ENCODE results near the gene GLMN.

GLMN gene, protein sequence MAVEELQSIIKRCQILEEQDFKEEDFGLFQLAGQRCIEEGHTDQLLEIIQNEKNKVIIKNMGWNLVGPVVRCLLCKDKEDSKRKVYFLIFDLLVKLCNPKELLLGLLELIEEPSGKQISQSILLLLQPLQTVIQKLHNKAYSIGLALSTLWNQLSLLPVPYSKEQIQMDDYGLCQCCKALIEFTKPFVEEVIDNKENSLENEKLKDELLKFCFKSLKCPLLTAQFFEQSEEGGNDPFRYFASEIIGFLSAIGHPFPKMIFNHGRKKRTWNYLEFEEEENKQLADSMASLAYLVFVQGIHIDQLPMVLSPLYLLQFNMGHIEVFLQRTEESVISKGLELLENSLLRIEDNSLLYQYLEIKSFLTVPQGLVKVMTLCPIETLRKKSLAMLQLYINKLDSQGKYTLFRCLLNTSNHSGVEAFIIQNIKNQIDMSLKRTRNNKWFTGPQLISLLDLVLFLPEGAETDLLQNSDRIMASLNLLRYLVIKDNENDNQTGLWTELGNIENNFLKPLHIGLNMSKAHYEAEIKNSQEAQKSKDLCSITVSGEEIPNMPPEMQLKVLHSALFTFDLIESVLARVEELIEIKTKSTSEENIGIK

DNA sequence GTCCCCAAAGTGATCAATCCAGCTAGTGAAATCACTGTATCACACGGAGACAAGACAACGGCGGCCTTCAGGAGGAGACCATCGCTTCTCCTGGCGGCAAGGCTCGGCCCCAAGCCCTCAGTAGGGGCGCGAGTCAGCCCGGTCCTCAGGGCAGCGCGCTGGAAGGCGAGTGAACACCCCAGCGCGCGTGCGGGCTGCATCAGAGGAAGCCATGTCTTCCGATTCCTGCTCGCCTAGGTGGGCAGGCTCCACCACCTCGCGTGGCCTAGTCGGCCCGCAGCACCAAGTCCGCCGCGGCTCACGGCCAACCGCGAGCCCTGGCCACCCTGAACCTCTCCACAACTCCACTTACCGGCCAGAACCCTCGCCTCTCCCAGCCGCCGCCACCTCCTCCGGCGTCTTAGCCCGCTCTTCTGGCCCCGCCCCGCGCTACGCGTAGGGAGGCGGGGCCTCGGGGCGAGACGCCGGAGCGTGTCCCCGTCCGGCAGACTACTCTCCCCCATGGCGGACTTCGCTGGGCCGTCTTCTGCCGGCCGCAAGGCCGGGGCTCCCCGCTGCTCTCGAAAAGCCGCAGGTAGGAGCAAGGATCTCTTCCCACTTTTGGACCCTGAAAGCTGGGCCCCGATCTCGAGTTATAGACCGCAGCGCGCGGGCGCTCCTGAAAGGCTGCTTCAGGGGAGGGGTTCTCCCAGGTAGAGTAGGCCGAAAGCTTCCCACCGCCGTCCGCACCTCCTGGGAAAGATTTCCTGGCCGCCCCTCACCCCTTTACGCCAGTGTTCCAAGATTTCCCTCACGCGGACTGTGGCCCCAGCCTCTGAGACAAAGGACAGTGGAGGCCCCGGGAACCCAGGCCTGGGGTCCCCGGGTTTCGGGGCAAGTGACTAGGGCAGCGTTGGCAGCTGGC lies at the start of gene GLMN, which contains the start of gene RPAP2:
GLMN (minus strand) TSS at position 415 of the 904 bp plus-strand sequence. CDS start 988 bp downstream, outside the sequence.
RPAP2 (plus strand) TSS at position 487 of the 904 bp plus-strand sequence; CDS start at position 502, 15 bp downstream.
- peak; percentile 84 to 88 for DNase-seq

DNA sequence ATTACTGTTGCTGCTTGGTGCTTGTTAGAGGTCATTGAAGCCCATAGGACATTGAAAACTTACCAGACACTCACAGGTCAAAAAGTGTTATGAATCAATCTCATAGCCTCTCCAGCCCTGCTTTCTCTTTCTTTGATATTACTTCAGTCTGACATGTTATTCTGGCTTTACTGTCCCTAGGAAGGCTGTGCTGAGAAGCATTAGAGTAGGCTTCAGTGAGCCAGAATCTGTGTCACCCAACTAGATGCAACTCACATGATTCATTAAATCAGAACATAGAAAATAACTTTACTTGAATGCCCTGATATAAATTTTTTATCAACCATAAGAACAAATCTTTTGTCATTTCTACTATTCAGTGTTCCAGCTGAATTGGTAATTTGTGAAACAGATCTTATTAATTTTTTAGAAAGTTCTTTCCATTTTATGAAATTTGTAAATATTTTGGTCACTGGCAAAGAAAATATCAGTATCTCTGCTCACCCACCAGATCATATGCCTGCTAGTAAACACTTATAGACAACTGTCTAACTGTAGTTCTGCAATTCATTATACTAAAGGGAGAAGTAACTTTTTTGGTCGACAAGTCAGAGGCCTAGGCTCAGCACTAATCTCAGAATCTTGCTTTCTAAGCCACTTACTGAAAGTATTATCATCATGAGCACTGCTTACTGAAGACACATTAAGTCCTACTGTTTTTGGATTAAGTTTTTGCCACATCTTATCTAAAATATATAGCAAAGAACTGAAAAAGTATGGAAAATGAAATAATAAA lies 48.3 kb upstream of the GLMN start:
- DNase-seq, result no peak

DNA sequence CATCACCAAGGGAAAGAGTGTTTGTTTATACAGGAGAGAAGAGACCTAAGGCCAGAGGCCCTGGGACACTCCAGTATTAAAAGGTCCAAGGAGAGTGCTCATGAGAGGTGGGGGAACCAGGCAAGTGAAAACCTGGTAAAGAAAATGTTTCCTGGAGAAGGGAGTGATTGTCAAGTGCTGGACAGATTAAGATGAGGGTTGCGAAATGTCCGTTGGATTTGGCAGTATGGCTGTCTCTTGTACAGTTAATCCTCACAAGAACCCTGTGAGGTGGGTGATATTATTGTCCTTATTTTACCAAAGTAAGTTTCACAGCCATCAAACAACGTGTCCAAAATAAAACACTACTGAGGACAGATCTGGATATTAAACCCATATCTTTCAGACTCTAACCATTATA lies 44.3 kb upstream of the GLMN start:
- no peak for DNase-seq

DNA sequence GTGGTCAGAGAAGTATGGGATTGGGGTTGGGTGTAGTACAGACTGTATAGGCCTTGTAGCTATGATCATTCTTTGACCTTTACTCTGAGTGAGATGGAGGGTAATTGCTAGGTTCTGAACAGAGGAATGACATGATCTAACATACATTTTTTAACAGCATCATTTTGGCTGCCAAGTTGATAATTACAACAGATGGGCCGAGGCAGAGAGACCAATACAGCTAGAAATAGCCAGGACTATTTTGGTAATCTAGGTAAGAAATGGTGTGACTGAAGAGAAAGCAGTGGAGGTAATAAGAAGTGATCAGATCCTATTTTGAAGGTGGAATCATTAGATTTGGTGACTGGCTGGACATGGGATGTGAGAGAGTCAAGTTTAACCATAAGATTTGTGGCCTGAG lies 43.6 kb upstream of the GLMN start:
- DNase-seq, result no peak

DNA sequence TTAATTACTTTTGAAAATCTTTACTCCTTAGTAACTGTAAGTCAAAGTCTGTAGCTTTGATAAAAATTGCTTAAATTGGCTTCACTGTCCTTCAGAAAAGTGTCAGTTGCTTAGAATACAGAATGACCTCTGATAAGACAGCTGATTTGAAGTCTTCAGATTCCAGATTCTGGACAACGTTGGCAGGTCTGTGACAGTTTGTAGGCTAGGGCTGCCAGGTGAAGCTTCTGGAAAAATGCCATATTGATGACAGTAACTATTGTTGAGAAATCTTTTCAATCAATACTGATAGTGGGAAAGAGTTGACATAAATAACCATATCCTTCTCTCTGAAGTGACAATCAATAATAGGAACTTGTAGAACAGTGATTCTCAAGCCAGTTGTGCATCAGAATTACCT lies 41.4 kb upstream of the GLMN start:
- DNase-seq, result no peak

DNA sequence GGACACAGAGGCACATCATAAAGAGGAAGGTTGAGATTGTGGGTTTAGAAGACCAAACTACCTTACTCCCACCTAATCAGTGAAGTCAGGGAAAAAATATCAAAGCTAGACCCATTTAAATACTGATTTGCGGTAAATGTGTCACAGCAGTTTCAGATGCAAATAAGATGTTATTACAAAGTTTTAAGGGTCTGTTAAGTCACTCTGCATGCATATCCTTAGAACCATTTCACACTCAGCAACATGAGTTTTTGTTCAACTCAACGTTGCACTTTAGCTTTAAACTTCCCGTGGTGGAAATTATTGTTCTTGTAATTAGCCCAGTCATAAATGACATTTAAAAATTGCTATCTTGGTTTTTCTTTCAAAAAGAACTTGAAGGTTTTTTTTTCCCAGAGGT lies 34.9 kb upstream of the GLMN start:
- DNase-seq, result no peak

DNA sequence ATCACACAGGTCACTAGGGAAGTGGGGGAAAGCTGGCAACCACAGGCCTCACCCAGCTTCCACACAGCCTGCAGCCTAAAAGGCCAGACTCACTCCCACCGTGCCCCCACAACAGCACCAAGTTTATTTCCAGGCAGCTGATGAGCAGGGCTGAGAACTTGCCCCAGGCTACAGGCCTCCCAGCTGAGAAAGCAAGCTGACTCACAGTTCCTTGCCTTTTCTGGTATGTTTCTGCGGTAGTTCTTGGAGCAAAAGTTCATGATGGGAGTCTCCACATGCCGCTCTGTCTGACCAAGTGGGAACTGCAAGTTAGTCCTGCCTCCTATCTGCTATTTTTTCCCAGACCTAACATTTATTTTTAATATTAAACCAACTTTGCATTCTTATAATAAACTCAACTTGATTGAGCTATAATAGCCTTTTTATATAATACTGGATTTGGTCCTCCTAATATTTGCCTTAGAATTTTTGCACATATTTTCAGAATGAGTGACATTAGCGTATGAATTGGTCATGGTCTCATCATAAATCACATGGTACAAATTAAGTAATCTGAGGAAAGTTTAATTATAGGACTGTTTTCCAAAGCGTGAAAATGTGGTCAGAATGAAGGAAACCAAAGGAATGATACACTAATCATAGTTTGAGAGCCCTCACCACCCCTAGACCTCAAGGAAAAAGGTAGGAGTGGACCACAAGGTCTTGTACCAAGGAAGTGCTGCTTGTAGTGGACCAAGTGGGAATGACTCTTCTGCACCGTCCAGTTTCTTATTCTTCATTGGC lies 30.8 kb upstream of the GLMN start:
- no peak for DNase-seq

DNA sequence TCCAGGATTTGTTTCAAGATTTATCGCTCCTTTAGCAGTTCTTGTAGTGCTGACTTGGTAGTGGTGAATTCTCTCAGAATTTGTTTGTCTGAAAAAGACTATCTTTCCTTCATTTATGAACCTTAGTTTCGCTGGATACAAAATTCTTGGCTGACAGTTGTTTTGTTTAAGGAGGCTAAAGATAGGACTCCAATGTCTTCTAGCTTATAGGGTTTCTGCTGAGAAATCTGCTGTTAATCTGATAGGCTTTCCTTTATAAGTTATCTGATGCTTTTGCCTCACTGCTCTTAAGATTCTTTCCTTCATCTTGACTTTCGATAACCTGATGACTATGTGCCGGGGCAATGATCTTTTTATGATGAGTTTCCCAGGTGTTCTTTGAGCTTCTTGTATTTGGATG lies 29.0 kb upstream of the GLMN start:
- DNase-seq, result no peak

DNA sequence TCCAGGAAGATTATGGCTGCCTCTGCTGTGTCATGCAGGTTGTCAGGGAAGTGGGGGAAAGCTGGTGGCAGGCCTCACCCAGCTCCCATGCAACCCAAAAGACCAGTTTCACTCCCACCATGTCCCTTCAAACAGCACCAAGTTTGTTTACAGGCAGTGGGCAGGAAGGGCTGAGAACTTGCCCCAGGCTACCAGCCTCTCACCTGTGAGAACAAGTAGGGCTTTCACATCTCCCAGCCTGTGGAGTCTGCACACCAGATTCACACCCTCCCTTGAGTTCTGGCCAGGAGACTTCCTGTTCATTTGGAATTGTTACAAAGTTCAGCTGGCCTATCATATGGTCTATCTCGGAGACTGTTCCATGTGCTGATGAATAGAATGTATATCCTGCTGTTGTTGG lies 27.9 kb upstream of the GLMN start:
- no peak for DNase-seq

DNA sequence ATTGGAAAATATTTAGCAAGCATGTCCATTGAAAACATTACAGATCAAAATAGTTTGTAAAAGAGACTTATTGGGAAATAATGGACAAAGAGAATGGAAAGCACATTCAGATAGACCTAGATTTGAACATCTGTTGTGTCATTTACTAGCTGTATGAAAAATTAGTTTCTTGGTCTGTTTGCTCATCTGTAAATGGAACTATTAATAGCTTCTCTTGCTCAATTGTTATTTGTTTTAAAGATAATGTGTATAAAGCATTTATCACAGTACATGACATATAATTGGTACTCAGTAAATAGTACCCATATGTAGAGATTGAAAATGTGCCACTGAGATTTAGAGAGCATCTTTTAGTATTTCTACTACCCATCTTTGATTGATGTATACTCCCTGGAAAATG lies 26.0 kb upstream of the GLMN start:
- no peak for DNase-seq

DNA sequence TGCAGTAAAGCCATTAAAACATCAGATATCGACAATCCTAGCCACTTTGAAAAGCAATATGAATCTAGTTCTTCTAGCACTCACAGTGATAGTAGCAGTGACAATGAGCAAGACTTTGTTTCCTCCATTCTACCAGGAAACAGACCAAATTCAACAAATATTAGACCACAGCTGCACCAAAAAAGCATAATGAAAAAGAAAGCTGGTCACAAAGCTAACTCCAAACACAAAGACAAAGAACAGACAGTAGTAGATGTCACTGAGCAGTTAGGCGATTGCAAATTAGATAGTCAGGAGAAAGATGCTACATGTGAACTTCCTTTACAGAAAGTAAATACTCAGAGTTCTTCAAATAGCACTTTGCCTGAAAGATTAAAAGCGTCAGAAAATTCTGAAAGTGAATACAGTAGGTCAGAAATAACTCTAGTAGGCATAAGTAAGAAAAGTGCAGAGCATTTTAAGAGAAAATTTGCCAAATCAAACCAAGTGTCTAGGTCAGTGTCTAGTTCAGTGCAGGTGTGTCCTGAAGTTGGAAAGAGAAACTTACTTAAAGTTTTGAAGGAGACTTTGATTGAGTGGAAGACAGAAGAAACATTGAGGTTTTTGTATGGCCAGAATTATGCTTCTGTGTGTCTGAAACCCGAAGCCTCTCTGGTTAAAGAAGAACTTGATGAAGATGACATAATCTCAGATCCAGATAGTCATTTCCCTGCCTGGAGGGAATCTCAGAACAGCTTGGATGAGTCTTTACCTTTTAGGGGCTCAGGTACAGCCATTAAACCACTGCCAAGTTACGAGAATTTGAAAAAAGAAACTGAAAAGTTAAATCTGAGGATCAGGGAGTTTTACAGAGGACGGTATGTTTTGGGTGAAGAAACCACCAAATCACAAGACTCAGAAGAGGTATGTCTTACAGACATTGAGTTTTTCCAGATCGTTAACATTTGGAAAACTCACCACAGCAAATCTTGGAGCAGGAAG lies 25.0 kb upstream of the GLMN start:
- DNase-seq, result no peak

DNA sequence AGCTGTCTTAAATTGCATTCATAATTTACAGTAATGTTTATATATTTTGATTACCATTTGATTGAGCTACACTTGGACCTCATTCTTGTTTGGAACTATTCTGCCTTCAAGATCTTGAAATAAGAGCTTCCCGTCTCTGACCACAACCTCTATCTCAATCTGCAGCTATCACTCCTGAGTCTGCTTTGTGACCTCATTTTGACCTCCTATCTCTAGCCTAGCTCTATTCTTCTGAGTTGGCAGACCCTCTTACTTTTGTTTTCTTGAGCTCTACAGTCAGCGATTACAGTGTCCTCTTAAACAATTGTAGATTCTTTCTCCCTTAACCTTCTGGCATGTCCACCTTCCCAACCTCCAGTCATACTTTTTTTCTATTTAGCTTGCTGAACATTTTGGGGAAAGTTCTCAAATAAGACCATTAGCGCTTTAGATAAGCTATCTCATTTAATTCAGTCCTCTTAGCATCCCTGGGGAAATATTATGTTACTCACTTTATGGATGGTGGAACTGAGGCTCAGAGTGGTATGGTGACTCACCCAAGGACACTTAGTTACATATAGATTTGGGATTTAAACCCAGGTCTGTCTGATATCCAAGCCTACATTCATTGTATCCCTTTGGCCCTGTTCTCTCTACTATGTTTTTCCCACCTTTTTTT lies 19.2 kb upstream of the GLMN start:
- DNase-seq, result no peak

DNA sequence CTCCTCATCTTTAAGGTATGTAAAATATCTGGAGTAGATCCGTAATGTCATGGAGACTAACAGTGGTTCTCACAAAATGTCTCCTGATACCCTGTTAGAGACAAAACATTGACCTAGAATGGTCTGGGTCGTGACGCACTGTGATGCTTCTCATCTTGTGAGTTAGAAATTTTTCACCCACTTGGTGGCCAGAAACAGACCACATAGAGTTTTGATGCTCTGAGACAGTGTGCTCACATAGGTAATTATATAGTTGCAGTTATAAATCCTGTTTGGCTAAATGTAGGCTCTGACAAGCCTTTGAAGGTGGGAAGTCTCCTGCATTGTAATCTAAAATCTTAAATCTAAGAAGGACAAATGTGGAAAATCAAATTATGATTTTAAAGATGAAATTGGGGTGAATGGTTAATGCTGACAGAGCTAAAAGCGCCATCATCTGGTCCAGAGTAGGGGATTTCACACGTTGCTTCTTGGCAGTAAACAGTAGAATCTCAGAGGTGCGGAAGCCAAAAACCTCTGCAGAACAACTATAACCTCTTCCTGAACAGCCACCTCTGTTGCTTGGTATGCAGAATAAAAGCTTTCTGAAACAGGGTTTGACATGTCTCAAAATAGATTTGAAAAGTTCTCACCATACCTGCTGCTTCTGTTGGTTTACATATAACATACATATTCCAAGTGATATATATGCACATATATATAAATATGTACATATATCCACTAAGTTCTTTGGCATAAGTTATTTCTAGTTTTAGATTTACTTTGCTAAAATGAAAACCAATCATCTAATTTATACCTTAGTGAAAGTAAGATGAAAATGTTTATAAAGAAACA lies 17.2 kb upstream of the GLMN start:
- peak; percentile 43 to 60 for DNase-seq

DNA sequence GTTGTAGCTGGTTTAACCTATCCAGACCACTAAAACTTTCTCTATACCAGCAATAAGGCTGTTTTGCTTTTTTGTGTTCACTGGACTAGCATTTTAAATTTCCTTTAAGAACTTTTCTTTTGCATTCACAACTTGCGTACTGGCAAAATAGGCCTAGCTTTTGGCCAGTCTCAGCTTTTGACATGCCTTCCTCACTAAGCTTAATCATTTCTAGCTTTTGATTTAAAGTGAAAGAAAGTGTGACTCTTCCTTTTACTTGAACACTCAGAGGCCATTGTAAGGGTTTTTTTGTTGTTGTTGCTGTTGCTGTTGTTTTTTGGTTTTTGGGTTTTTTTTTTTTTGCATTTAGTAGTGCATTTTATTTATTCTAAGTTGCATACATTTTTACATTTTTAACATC lies 15.2 kb upstream of the GLMN start:
- DNase-seq, result no peak

DNA sequence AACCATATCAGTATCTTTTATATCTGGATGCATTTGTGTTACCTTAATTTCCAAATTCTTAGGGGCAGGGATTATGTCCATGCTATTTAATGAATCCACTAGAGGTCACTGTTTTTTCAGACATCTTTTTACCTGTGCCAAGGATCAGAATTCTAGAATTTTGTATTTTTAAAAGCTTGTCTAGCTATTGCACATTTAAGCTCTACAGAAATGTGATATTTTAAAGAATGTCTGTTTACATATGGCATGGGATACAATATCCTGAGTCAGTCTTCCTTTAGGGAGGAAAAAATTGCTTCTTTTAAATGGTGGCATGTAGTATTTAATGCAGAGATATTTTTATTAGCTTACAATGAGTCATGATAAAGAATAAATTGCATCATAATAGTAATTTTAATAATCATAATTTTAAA lies 11.4 kb upstream of the GLMN start:
- no peak for DNase-seq

DNA sequence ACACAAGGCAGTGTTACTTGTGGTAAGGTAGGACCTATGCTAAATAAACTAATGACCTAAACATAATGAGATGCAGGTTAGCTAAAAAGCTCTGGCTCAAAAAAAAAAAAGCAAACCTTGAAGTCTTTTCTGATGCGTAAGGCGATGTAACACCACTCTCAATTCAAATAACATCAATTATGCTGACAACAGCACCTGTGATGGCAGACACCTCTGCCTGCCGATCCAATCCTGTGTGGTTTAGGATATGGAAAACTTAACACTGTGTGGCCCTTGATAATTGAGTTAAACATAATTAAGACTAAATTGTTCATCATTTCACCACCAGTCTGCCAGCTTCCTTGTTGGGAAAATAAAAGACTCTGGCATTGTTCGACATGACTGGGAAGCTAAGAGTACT lies 9.2 kb upstream of the GLMN start:
- no peak for DNase-seq

DNA sequence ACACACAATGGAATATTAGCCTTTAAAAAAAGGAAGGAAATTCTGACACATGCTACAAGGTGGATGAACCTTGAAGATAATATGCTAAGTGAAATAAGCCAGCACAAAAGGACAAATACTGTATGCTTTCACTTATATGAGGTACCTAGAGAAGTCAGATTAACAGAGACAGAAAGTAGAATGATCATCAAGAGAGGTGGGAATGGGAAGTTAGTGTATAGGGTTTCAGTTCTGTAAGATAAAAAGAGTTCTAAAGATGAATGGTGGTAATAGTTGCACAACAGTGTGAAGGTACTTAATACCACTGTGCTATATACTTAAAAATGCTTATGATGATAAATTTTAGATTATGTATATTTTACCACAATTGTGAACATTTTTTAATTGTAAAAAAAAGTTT lies 7.2 kb upstream of the GLMN start:
- no peak for DNase-seq

DNA sequence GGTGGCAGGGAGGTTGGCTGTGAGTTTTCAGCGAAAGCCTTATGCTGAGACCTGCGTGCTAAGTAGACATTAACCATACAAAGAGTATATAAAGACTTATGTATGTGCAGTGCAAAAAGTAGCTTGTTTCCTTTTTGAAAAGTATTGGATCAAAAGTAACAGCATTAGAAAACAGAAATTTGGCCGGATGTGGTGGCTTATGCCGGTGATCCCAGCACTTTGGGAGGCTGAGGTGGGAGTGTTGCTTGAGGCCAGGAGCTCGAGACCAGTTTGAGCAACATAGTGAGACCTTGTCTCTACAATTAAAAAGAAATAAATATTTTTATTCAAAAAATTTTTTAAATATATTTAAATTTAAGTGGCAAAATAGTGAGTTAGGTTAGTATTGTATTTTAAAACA lies 2.2 kb upstream of the GLMN start:
- DNase-seq, result no peak

Measured in activated T-cell treated with anti-CD3 and anti-CD28 coated beads, Interleukin-2, amount 50 U/mL, for 48 hours (primary cell).